Body of pancreas (tissue), 4 donors: ENCODE measurements around the gene GRB10.

Source experiments
- POLR2A ChIP-seq, 3 donors: fragments of 450-650 bp; IDR thresholded peaks; one replicate each; pipeline ENCODE4 v1.6.1; 2016; ENCODE audit warnings: antibody characterized with exemption in 3 of 3, mild to moderate bottlenecking in 2 of 3
- TF ChIP-seq, protein P1 (sequence below), 7 experiments: fragments of 450-650 bp in 4 of 7; fragments of 200-600 bp in 3 of 7; sonication (generic) in 3 of 7; IDR thresholded peaks; one replicate each; pipeline ENCODE4 v1.5.1; 2016 to 2019; ENCODE audit warnings: antibody characterized with exemption in 7 of 7

DNA sequence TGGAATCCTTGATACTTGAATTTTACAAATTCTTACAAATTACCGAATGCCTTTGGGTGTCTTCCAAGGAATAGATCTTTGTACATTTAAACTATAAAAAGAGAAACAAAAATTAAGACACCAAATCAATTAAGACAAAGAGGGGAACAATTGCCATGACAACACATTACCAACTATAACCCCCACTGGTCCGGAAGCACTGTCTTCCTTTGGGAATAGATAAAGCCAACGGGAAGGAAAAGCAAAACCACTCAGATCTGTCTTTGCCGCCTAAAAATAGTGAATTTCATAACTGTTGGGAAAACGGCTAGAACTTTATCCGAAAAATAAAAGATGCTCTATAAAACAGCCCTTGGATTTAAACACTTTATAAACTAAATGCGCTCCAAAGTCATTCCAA, 37.4 kb downstream of the GRB10 start:
- TF ChIP-seq, protein P1, sequence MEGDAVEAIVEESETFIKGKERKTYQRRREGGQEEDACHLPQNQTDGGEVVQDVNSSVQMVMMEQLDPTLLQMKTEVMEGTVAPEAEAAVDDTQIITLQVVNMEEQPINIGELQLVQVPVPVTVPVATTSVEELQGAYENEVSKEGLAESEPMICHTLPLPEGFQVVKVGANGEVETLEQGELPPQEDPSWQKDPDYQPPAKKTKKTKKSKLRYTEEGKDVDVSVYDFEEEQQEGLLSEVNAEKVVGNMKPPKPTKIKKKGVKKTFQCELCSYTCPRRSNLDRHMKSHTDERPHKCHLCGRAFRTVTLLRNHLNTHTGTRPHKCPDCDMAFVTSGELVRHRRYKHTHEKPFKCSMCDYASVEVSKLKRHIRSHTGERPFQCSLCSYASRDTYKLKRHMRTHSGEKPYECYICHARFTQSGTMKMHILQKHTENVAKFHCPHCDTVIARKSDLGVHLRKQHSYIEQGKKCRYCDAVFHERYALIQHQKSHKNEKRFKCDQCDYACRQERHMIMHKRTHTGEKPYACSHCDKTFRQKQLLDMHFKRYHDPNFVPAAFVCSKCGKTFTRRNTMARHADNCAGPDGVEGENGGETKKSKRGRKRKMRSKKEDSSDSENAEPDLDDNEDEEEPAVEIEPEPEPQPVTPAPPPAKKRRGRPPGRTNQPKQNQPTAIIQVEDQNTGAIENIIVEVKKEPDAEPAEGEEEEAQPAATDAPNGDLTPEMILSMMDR (IDR thresholded peaks at IDR 0.05) = no peak
- TF ChIP-seq POLR2A (IDR thresholded peaks at IDR 0.05) = no peak
